Stomach (tissue), 4 donors: Measurements from ENCODE around the gene TMC2.

ENCODE experiments used
- EP300 ChIP-seq: sonication (generic); formaldehyde crosslinking; IDR thresholded peaks from one replicate; pipeline ENCODE4 v1.6.1; 2017; ENCODE audit warnings: antibody characterized with exemption
- POLR2A ChIP-seq, 4 donors: fragments of 450-650 bp; IDR thresholded peaks; one replicate each; pipeline ENCODE4 v1.6.1; 2016; ENCODE audit warnings: antibody characterized with exemption in 4 of 4, control low read depth in 2 of 4, mild to moderate bottlenecking in 1 of 4, moderate library complexity in 1 of 4
- POLR2AphosphoS5 ChIP-seq, 3 donors: sonication (generic); formaldehyde crosslinking; IDR thresholded peaks; one replicate each; pipeline ENCODE4 v1.6.1; 2016; ENCODE audit warnings: antibody characterized with exemption in 3 of 3
- TF ChIP-seq, protein P1 (sequence below), 7 experiments: fragments of 450-650 bp in 4 of 7; fragments of 200-600 bp in 3 of 7; sonication (generic) in 3 of 7; IDR thresholded peaks; one replicate each; pipeline ENCODE4 v1.5.1; 2016 to 2019; ENCODE audit warnings: antibody characterized with exemption in 7 of 7, control low read depth in 2 of 7, mild to moderate bottlenecking in 1 of 7

- no peak for TF ChIP-seq EP300
- TF ChIP-seq, protein P1, sequence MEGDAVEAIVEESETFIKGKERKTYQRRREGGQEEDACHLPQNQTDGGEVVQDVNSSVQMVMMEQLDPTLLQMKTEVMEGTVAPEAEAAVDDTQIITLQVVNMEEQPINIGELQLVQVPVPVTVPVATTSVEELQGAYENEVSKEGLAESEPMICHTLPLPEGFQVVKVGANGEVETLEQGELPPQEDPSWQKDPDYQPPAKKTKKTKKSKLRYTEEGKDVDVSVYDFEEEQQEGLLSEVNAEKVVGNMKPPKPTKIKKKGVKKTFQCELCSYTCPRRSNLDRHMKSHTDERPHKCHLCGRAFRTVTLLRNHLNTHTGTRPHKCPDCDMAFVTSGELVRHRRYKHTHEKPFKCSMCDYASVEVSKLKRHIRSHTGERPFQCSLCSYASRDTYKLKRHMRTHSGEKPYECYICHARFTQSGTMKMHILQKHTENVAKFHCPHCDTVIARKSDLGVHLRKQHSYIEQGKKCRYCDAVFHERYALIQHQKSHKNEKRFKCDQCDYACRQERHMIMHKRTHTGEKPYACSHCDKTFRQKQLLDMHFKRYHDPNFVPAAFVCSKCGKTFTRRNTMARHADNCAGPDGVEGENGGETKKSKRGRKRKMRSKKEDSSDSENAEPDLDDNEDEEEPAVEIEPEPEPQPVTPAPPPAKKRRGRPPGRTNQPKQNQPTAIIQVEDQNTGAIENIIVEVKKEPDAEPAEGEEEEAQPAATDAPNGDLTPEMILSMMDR (IDR thresholded peaks at IDR 0.05), result no peak
- no peak for TF ChIP-seq POLR2AphosphoS5 (IDR thresholded peaks at IDR 0.05)
- TF ChIP-seq POLR2A (IDR thresholded peaks at IDR 0.05), result no peak
These were observed 103.9 kb downstream of the TMC2 start for GRCh38 chr20:2640260-2640659.
